Activated T-helper 2 cell treated with anti-CD3 and anti-CD28 coated beads, Interferon-gamma antibody, Interleukin-2, Interleukin-4, amounts not matched to agents 10 μg/mL and 5 μg/mL and 100 μg/mL, durations not matched to agents 14 hours and 24 hours and 36 hours (primary cell): ENCODE measurements around the gene SMARCD2. TPM values are rescaled to one million over a fixed set of nuclear protein-coding genes. Genes with fewer than 3 reads are reported as not detected.

Experiments
- DNase-seq: peaks from one replicate; pipeline ENCODE4 v3.0.0; 2021; ENCODE audit warnings: low spot score
- H3K27ac Mint-ChIP-seq: one replicate; pipeline ENCODE4 v1.8.0; 2021; ENCODE audit warnings: mixed read lengths
- H3K27me3 Mint-ChIP-seq: one replicate; pipeline ENCODE4 v1.8.0; 2021; ENCODE audit warnings: low read depth, mixed read lengths
- H3K36me3 Mint-ChIP-seq: one replicate; pipeline ENCODE4 v1.8.0; 2021; ENCODE audit warnings: low read depth, mixed read lengths
- H3K4me1 Mint-ChIP-seq: one replicate; pipeline ENCODE4 v1.8.0; 2021; ENCODE audit warnings: low read depth, mixed read lengths
- H3K4me3 Mint-ChIP-seq: one replicate; pipeline ENCODE4 v1.8.0; 2021; ENCODE audit warnings: low read depth, mild to moderate bottlenecking, moderate library complexity, mixed read lengths
- H3K9me3 Mint-ChIP-seq: one replicate; pipeline ENCODE4 v1.8.0; 2021; ENCODE audit warnings: mixed read lengths
- intact Hi-C: fragments of 100-400 bp; cut with micrococcal nuclease; formaldehyde crosslinking; loops from one replicate; pipeline ENCODE4 v1.15.1; 2023
- total RNA-seq: library from RNA; stranded (reverse); gene quantifications from 2 replicates; pipeline ENCODE4 v1.2.3, GENCODE V29; 2022

SMARCD2 gene
- total RNA-seq, 1 donor from 2014 or later: 129 TPM

DNA sequence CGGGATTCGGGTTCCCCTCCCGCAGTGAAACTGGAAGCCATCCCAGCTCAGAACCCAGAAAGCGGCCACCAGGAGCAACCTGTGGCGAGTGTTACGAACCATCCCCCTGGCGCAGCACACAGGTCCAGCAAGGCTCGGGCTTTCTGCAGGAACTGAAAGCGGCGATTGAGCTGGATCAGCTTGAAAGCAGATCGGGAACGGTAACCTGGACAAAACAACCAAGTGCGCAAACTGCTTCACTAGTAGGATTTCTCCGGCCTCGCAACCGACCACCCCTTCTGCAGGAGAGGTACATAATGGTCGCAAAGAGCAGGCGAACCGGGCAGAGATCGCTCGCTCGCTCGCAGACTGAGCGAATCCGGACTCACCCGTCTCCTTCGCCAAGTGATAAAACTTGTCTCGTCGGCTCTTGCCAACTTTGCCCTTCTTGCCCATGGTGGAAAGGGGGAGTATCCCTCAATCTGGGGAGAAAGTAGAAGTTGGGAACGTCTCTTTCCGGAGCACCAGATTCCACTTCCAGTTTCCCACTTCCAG, 15.9 kb downstream of the SMARCD2 start:
- no peaks in the 10 kb centered on the region for H3K27me3 Mint-ChIP-seq
- H3K4me3 Mint-ChIP-seq: peak overlapping the region; percentile 94
- H3K4me1 Mint-ChIP-seq: peaks cover 54% of the 10 kb centered on the region
- peaks cover 94% of the 10 kb centered on the region for H3K36me3 Mint-ChIP-seq
- no peak for DNase-seq
- intact Hi-C loops: loop anchor here (1.0 to 5.0 kb wide), 4 partner anchors 17 to 681 kb away; partner anchors contain the start of genes CCDC47, CEP95, DDX5 and LIMD2
- no peaks in the 10 kb centered on the region for H3K9me3 Mint-ChIP-seq
- peak overlapping the region; percentile 99 for H3K27ac Mint-ChIP-seq

DNA sequence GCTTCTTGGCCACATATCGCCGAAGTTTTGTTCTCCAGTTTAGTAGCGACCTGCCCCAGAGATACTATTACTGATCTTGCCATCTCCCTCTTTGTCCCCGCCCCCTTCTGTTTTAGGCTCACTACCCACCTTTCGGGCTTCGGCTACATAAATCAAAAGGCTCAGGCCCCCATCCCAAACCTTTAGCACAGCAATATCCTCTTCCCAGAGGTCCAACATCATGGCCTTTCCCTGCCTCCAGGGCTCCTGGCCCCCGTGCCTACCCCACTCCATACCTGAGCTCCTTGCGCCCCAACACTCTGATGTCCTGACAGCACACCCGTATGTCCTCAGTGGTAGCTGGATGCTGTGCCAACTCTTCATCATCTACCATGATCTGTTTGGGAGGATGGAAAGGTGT, 18.1 kb downstream of the SMARCD2 start:
- Mint-ChIP-seq H3K4me1 (peaks cover 40% of the 10 kb centered on the region), H3K36me3 (peaks cover 93% of the 10 kb centered on the region), H3K27ac (no peak overlapping the region), H3K27me3 (no peaks in the 10 kb centered on the region), H3K9me3 (no peaks in the 10 kb centered on the region), H3K4me3 (no peak overlapping the region)
- intact Hi-C loops: no loop called here
- DNase-seq: no peak

DNA sequence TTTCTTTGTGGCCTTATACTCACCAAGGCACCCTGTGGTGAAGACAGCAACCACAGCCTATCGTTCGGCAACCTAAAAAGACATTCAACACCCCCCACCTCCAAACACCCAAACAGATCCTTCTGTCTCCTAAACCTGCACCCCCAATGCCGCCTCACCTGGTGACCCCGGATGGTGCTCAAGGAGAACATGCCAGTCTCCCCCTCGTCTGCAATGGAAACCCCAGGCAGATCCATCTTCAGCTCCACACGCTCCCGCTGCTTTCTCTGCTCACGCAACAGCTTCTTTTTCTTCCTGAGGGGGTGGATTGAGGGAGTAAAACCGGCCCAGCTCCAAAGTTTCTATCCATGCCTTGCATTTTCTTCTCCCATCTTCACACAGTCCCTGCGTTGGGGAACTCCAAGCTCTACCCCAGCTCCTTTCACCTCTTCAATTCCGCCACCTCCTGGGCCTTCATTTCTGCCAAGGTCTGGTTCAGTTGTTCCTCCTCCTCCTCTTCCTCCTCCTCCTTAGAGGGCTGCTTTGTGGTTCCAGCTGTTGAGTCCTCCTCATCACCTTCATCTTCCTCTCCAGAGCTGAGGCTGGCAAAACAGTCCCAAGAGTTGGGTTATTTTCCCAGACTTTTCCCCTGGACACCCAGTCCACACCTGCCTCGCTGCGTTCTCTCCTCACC, 18.7 kb downstream of the SMARCD2 start:
- H3K4me3 Mint-ChIP-seq: no peak overlapping the region
- no peak overlapping the region for H3K27ac Mint-ChIP-seq
- H3K27me3 Mint-ChIP-seq: no peaks in the 10 kb centered on the region
- no peaks in the 10 kb centered on the region for H3K9me3 Mint-ChIP-seq
- peaks cover 93% of the 10 kb centered on the region for H3K36me3 Mint-ChIP-seq
- DNase-seq: no peak
- intact Hi-C loops: no loop called here
- peaks cover 35% of the 10 kb centered on the region for H3K4me1 Mint-ChIP-seq

DNA sequence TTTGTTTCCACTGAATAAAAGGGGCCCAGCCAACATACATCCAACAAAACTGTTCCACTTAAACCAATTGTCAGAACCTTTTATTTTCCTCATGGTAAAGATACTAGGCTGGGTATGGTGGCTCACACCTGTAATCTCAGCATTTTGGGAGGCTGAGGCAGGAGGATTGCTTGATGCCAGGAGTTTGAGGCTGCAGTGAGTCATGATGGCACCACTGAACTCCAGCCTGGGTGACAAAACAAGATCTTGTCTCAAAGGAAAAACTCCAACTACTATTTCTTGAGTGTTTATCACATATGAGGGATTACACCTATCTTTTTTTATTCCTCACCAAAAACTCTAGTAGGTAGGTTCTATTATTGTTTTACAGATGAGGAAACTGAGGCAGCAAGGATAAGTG, 19.9 kb downstream of the SMARCD2 start:
- intact Hi-C loops: no loop called here
- H3K4me1 Mint-ChIP-seq: peaks cover 28% of the 10 kb centered on the region
- H3K27ac Mint-ChIP-seq: peak overlapping the region; percentile 56
- H3K9me3 Mint-ChIP-seq: no peaks in the 10 kb centered on the region
- no peak overlapping the region for H3K4me3 Mint-ChIP-seq
- no peak for DNase-seq
- H3K27me3 Mint-ChIP-seq: no peaks in the 10 kb centered on the region
- H3K36me3 Mint-ChIP-seq: peaks cover 96% of the 10 kb centered on the region

DNA sequence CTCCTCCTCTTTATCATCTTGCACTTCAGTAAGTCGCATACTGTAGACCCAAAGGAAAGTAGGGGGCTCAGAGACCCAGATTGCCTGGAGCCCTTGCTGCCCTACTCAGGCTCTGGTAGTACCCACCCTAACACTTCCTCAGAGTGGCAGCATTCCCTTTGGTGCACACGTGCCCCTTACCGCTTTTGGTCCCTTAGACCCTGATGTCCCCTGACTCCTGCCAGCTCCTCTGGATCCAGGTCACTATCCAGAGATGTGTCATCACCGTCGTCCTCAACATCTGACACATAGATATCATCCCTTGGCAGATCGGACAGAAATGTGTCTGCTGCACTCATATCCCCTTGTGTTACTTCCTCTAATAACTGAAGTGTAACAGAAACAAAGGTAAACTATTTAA, 20.7 kb downstream of the SMARCD2 start:
- no peaks in the 10 kb centered on the region for H3K9me3 Mint-ChIP-seq
- H3K4me1 Mint-ChIP-seq: peaks cover 28% of the 10 kb centered on the region
- no peak for DNase-seq
- peak overlapping the region; percentile 38 for H3K27ac Mint-ChIP-seq
- intact Hi-C loops: no loop called here
- H3K36me3 Mint-ChIP-seq: peaks cover 96% of the 10 kb centered on the region
- H3K4me3 Mint-ChIP-seq: peak overlapping the region; percentile 19
- H3K27me3 Mint-ChIP-seq: no peaks in the 10 kb centered on the region

DNA sequence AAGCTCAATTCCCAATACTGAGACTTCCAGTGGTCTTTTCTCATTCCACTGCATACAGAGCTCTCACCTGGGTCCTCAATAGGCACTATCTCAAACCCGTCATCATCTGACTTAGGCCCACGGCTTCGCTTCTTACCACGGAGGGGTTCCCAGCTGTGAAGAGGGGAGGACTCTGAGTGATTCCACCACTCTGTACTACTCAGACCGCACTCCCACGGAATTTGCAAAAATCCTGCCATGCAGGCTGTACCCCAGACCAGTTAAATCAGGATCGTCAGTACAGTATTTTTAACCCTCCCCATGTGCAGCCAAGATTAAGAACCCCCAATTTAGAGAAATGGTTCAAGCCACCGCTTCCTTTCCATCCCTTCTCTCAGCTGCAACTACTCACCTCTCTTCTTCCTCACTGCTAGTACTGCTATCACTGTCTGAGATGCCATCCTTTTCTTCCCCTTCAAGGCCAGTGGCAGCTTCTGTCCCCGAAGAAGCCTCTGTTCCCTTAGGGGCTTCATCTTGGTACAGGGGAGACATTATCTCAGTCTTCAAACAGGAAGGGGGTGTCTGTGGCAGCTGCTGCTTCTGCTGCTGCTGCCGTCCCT, 21.4 kb downstream of the SMARCD2 start:
- Mint-ChIP-seq H3K36me3 (peaks cover 96% of the 10 kb centered on the region), H3K27ac (peak overlapping the region; percentile 2), H3K9me3 (no peaks in the 10 kb centered on the region), H3K4me1 (peaks cover 25% of the 10 kb centered on the region), H3K27me3 (no peaks in the 10 kb centered on the region), H3K4me3 (peak overlapping the region; percentile 38)
- no peak for DNase-seq
- intact Hi-C loops: no loop called here

DNA sequence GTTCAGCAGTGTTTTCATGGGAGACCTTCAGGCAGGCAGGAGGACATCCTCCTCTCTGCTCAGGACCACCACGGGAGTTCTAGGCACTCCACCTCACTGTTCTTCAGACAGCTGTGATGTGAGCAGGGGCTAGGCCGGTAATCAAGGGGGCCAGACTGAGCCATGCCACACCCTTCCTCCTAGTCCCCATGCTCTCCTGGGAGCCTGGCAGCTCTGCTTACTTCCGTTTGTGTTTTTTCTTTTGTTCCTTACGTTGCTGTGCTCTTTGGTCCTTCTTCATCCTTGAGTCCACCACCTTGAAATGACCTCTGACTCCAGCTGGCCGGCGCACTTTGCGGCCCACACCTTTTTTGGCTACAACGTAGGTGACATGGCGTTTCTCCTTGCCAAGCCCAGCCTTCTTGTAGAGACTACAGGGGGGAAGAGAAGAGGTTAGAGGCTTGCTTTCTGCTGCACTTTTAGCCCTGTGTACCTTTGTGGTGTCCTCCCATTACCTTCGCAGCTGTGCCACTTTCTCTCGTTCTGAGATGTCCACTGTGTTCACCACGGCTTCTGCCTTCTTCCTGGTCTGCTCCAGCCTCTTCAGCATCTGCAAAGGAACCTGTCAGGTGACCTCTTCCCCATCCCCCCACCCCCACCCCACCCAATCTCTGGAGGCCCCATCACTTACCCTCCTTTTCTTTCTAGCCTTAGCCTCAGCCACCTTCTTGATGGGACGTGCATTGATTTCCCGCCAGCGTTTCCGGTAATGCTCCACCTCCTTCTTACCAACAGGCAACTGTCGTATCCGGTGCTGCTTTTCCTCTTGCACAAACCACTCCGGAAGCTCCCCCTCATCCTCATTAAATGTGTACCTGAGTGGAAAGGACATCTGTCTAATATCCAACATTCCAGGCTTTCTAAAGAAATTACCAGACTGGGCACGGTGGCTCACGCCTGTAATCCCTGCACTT, 22.6 kb downstream of the SMARCD2 start:
- DNase-seq: no peak
- Mint-ChIP-seq H3K4me1 (peaks cover 19% of the 10 kb centered on the region), H3K36me3 (peaks cover 94% of the 10 kb centered on the region), H3K4me3 (no peak overlapping the region), H3K9me3 (no peaks in the 10 kb centered on the region), H3K27ac (peak overlapping the region; percentile 54), H3K27me3 (no peaks in the 10 kb centered on the region)
- intact Hi-C loops: no loop called here

DNA sequence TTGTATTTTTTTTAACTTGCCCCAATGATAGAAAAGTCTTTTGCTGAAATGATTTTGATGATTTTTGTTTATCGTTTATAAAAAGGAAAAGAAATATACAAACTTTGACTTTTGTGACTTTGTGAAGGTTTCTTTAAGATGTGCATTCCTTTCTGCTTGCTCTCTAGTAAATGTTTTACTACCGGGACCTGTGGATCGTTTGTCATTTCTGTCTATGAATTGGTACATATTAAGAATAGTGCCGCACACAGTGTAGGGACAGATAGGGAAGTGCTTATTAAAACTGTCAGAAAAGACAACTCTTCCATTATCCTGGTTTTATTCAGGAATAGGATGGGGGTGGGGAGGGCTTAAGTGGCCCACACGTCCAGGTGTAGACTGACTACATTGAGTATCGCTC, 23.4 kb downstream of the SMARCD2 start:
- peaks cover 94% of the 10 kb centered on the region for H3K36me3 Mint-ChIP-seq
- no peaks in the 10 kb centered on the region for H3K27me3 Mint-ChIP-seq
- DNase-seq: no peak
- no peak overlapping the region for H3K4me3 Mint-ChIP-seq
- peaks cover 18% of the 10 kb centered on the region for H3K4me1 Mint-ChIP-seq
- intact Hi-C loops: no loop called here
- no peaks in the 10 kb centered on the region for H3K9me3 Mint-ChIP-seq
- no peak overlapping the region for H3K27ac Mint-ChIP-seq

DNA sequence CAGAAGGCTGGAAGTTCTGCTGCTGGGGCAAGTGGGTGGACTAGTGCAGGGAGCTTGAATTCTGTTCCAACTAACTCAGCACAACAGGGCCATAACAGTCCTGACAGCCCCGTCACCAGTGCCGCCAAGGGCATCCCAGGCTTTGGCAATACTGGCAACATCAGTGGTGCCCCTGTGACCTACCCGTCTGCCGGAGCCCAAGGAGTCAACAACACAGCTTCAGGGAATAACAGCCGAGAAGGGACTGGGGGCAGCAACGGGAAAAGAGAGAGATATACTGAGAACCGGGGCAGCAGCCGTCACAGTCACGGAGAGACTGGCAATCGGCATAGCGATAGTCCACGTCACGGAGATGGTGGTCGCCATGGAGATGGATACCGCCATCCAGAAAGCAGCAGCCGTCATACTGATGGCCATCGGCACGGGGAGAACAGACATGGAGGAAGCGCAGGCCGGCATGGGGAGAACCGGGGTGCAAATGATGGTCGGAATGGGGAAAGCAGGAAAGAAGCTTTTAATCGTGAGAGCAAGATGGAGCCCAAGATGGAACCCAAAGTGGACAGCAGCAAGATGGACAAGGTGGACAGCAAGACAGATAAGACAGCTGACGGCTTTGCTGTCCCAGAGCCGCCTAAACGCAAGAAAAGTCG, 24.6 kb downstream of the SMARCD2 start:
- Mint-ChIP-seq H3K9me3 (no peaks in the 10 kb centered on the region), H3K4me3 (no peak overlapping the region), H3K27ac (no peak overlapping the region), H3K27me3 (no peaks in the 10 kb centered on the region), H3K4me1 (peaks cover 8% of the 10 kb centered on the region), H3K36me3 (peaks cover 94% of the 10 kb centered on the region)
- DNase-seq: no peak
- intact Hi-C loops: no loop called here

DNA sequence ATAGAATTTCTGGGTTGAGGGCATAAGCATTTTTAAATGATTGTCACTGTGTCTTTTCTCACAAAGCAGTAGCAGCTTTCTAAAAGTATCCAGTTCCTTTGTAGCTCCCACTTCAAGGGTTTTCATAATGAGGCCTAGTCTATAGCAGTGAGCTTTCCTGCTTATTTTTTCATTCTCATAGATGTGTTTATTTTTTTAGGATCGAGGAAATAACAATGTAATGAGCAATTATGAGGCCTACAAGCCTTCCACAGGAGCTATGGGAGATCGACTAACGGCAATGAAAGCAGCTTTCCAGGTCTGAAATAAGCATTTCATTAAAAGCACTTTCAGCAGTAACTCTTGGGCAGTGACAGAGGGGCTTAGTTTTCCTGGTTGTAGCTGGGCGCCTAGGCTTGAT, 25.8 kb downstream of the SMARCD2 start:
- intact Hi-C loops: no loop called here
- Mint-ChIP-seq H3K27ac (no peak overlapping the region), H3K36me3 (peaks cover 94% of the 10 kb centered on the region), H3K4me3 (no peak overlapping the region), H3K9me3 (no peaks in the 10 kb centered on the region), H3K4me1 (peaks cover 3% of the 10 kb centered on the region), H3K27me3 (no peaks in the 10 kb centered on the region)
- DNase-seq: no peak

DNA sequence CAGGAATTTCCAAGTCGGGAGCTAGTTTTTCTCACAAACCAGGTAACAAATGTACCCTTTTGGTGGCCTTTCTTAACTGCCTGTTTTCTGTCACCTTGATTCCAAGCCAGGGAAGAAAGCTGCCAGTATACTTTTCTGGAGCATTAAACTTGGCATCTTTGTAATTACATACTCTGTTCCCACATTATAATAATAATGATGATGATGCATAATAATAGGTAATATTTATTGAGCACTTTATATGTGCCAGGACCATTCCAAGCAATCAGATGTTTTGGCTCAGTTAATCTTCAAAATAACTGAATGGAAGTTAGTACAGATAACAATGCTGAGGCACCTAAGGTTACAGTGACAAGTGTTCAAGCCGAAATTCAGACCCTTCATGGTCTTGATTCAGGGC, 26.4 kb downstream of the SMARCD2 start:
- Mint-ChIP-seq H3K9me3 (no peaks in the 10 kb centered on the region), H3K27ac (no peak overlapping the region)

DNA sequence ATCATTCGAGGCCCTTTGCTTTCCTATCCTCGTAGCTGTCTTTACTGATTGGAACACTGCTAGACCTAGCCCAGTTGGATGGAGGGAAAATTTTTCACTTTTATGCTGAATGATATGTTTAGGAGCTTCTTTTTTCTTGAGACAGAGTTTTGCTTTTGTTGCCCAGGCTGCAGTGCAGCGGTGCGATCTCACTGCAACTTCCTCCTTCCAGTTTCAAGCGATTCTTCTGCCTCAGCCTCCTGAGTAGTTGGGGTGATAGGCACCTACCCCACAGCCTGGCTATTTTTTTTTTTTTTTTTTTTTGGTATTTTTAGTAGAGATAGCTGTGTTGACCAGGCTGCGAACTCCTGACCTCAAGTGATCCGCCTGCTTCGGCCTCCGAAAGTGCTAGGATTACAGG, 32.5 kb downstream of the SMARCD2 start:
- Mint-ChIP-seq H3K9me3 (no peaks in the 10 kb centered on the region), H3K4me3 (no peak overlapping the region), H3K36me3 (peaks cover 90% of the 10 kb centered on the region)

More for the DNA sequence above, 26.4 kb downstream of the SMARCD2 start:
- intact Hi-C loops: no loop called here
- no peak for DNase-seq
- Mint-ChIP-seq H3K4me1 (peaks cover 2% of the 10 kb centered on the region), H3K36me3 (peaks cover 95% of the 10 kb centered on the region), H3K4me3 (no peak overlapping the region), H3K27me3 (no peaks in the 10 kb centered on the region)

More for the DNA sequence above, 32.5 kb downstream of the SMARCD2 start:
- no peak for DNase-seq
- intact Hi-C loops: no loop called here
- no peaks in the 10 kb centered on the region for H3K27me3 Mint-ChIP-seq
- no peak overlapping the region for H3K27ac Mint-ChIP-seq
- peaks cover 4% of the 10 kb centered on the region for H3K4me1 Mint-ChIP-seq
